T-helper 17 cell (primary cell): ENCODE measurements around the gene TRAP1. TPM values are rescaled to one million over a fixed set of nuclear protein-coding genes. Genes with fewer than 3 reads are reported as not detected.

Experiments used
- ATAC-seq: fragments of 150-1000 bp; cut with Tn5 transposase; 2 replicates; pipeline ENCODE4 v1.10.0; 2021; ENCODE audit warnings: mild to moderate bottlenecking, moderate library complexity
- DNase-seq, 3 donors: peaks; one replicate each; pipeline versions ENCODE4 v3.0.0 to v3.0.0-alpha.2; 2020 to 2021
- H3K9me3 ChIP-seq: one replicate; pipeline ENCODE4 v1.7.0; 2013; ENCODE audit warnings: low read length, mild to moderate bottlenecking; ENCODE audit not compliant: control insufficient read depth, poor library complexity, severe bottlenecking
- H3K27ac Mint-ChIP-seq: one replicate; pipeline ENCODE4 v1.8.0; 2022; ENCODE audit warnings: mild to moderate bottlenecking, moderate library complexity, mixed read lengths
- H3K27me3 Mint-ChIP-seq: one replicate; pipeline ENCODE4 v1.8.0; 2022; ENCODE audit warnings: mixed read lengths
- H3K36me3 Mint-ChIP-seq: one replicate; pipeline ENCODE4 v1.8.0; 2022; ENCODE audit warnings: low read depth, mixed read lengths
- H3K4me1 Mint-ChIP-seq: one replicate; pipeline ENCODE4 v1.8.0; 2022; ENCODE audit warnings: mild to moderate bottlenecking, mixed read lengths
- H3K4me3 Mint-ChIP-seq: one replicate; pipeline ENCODE4 v1.8.0; 2022; ENCODE audit warnings: mild to moderate bottlenecking, moderate library complexity, mixed read lengths
- total RNA-seq, 4 donors: library from RNA in 2 of 4; stranded (reverse) in 2 of 4; gene quantifications; one replicate each; pipeline ENCODE4 v1.2.3 and lab custom pipeline; 2022 to 2026

Gene TRAP1
- total RNA-seq, 2 donors from 2014 or later: 77.2 to 80.4 TPM

GRCh38 chr16:3640632-3641501 lies 76.5 kb downstream of the TRAP1 start:
- no peaks in the 10 kb centered on the region for H3K9me3 ChIP-seq
- Mint-ChIP-seq H3K4me1 (peaks cover 25% of the 10 kb centered on the region), H3K4me3 (no peak overlapping the region), H3K36me3 (peaks cover 3% of the 10 kb centered on the region), H3K27ac (no peak overlapping the region), H3K27me3 (no peaks in the 10 kb centered on the region)
- no peak for ATAC-seq
- DNase-seq: no peak

GRCh38 chr16:3640207-3640606 lies 77.1 kb downstream of the TRAP1 start:
- Mint-ChIP-seq H3K4me3 (no peak overlapping the region), H3K36me3 (peaks cover 3% of the 10 kb centered on the region), H3K27me3 (no peaks in the 10 kb centered on the region), H3K27ac (no peak overlapping the region), H3K4me1 (peaks cover 30% of the 10 kb centered on the region)
- ATAC-seq (no peak), DNase-seq (no peak)
- H3K9me3 ChIP-seq: no peaks in the 10 kb centered on the region

- no peak overlapping the region for H3K27ac Mint-ChIP-seq
- DNase-seq (no peak), ATAC-seq (no peak)
Observed at GRCh38 chr16:3638916-3639644, 78.2 kb downstream of the TRAP1 start.

GRCh38 chr16:3637371-3637923 lies 79.9 kb downstream of the TRAP1 start:
- Mint-ChIP-seq H3K27me3 (no peaks in the 10 kb centered on the region), H3K4me1 (peaks cover 33% of the 10 kb centered on the region)
- no peak for DNase-seq

More at GRCh38 chr16:3638916-3639644, 78.2 kb downstream of the TRAP1 start:
- Mint-ChIP-seq H3K4me3 (peak overlapping the region; percentile 19), H3K4me1 (peaks cover 30% of the 10 kb centered on the region), H3K27me3 (no peaks in the 10 kb centered on the region), H3K36me3 (peaks cover 3% of the 10 kb centered on the region)
- H3K9me3 ChIP-seq: no peaks in the 10 kb centered on the region

GRCh38 chr16:3625911-3626732 lies 91.2 kb downstream of the TRAP1 start:
- H3K9me3 ChIP-seq: no peaks in the 10 kb centered on the region
- DNase-seq: no peak
- ATAC-seq: peak; percentile 91
- Mint-ChIP-seq H3K4me3 (peak overlapping the region; percentile 56), H3K4me1 (peaks cover 23% of the 10 kb centered on the region), H3K27ac (peak overlapping the region; percentile 77), H3K36me3 (no peaks in the 10 kb centered on the region), H3K27me3 (no peaks in the 10 kb centered on the region)

More at GRCh38 chr16:3637371-3637923, 79.9 kb downstream of the TRAP1 start:
- H3K36me3 Mint-ChIP-seq: peaks cover 6% of the 10 kb centered on the region
- peak overlapping the region; percentile 69 for H3K27ac Mint-ChIP-seq
- no peak overlapping the region for H3K4me3 Mint-ChIP-seq
- no peaks in the 10 kb centered on the region for H3K9me3 ChIP-seq
- ATAC-seq: peak; percentile 65

GRCh38 chr16:3625331-3625730 lies 92.0 kb downstream of the TRAP1 start:
- Mint-ChIP-seq H3K4me1 (peaks cover 23% of the 10 kb centered on the region), H3K27me3 (no peaks in the 10 kb centered on the region), H3K27ac (peak overlapping the region; percentile 77), H3K4me3 (no peak overlapping the region), H3K36me3 (no peaks in the 10 kb centered on the region)
- H3K9me3 ChIP-seq: no peaks in the 10 kb centered on the region
- DNase-seq (no peak), ATAC-seq (no peak)

GRCh38 chr16:3623642-3624041 lies 93.7 kb downstream of the TRAP1 start:
- ATAC-seq (no peak), DNase-seq (no peak)
- H3K27ac Mint-ChIP-seq: peak overlapping the region; percentile 61
- peaks cover 26% of the 10 kb centered on the region for H3K4me1 Mint-ChIP-seq
- H3K27me3 Mint-ChIP-seq: no peaks in the 10 kb centered on the region
- H3K36me3 Mint-ChIP-seq: no peaks in the 10 kb centered on the region
- H3K4me3 Mint-ChIP-seq: no peak overlapping the region
- H3K9me3 ChIP-seq: no peaks in the 10 kb centered on the region

- peak overlapping the region; percentile 27 for H3K27ac Mint-ChIP-seq
- no peaks in the 10 kb centered on the region for H3K27me3 Mint-ChIP-seq
- H3K36me3 Mint-ChIP-seq: peaks cover 4% of the 10 kb centered on the region
- no peak for ATAC-seq
- no peak for DNase-seq
- H3K9me3 ChIP-seq: no peaks in the 10 kb centered on the region
- no peak overlapping the region for H3K4me3 Mint-ChIP-seq
- peaks cover 26% of the 10 kb centered on the region for H3K4me1 Mint-ChIP-seq
Observed at GRCh38 chr16:3618769-3619141, 98.6 kb downstream of the TRAP1 start.

GRCh38 chr16:3612510-3613466 lies 104.5 kb downstream of the TRAP1 start:
- Mint-ChIP-seq H3K27ac (peak overlapping the region; percentile 95), H3K4me1 (peaks cover 43% of the 10 kb centered on the region), H3K27me3 (no peaks in the 10 kb centered on the region), H3K36me3 (peaks cover 7% of the 10 kb centered on the region), H3K4me3 (peak overlapping the region; percentile 100)
- no peak for ATAC-seq
- no peaks in the 10 kb centered on the region for H3K9me3 ChIP-seq
- no peak for DNase-seq

- DNase-seq (peak; percentile 91 to 96 (median 92)), ATAC-seq (peak; percentile 88)
- Mint-ChIP-seq H3K4me1 (peaks cover 41% of the 10 kb centered on the region), H3K4me3 (peak within 1 kb of the TSS; percentile 100), H3K27ac (peak within 1 kb of the TSS; percentile 95), H3K27me3 (no peaks in the 10 kb centered on the region), H3K36me3 (peaks cover 7% of the 10 kb centered on the region)
- H3K9me3 ChIP-seq: no peaks in the 10 kb centered on the region
Observed at GRCh38 chr16:3611146-3611975, 106.0 kb downstream of the TRAP1 start, which contains the start of gene SLX4. SLX4 (minus strand) TSS chr16:3611606; CDS start chr16:3608964, 2,642 bp downstream.

- H3K27ac Mint-ChIP-seq: peak overlapping the region; percentile 95
- no peaks in the 10 kb centered on the region for H3K9me3 ChIP-seq
- peaks cover 7% of the 10 kb centered on the region for H3K36me3 Mint-ChIP-seq
- H3K4me3 Mint-ChIP-seq: peak overlapping the region; percentile 100
- DNase-seq (no peak), ATAC-seq (no peak)
- H3K27me3 Mint-ChIP-seq: no peaks in the 10 kb centered on the region
- H3K4me1 Mint-ChIP-seq: peaks cover 40% of the 10 kb centered on the region
Observed at GRCh38 chr16:3610698-3611145, 106.6 kb downstream of the TRAP1 start.
